IMR-90 (cell line): ENCODE results near the gene SLC4A8. TPM values are rescaled to one million over a fixed set of nuclear protein-coding genes. Genes with fewer than 3 reads are reported as not detected.

Experiments
- ATAC-seq: fragments of 200-7000 bp; cut with Tn5 transposase; 2 replicates; pipeline ENCODE4 v1.9.1; 2020; ENCODE audit warnings: low read depth, mild to moderate bottlenecking, moderate library complexity
- BruUV-seq: library from RNA; stranded (reverse); fragments of 400-500 nt; replicated peaks from 2 replicates; lab custom pipeline; 2021; lab: Mats Ljungman, UMichigan
- CTCF ChIA-PET: fragments of 300-600 bp; formaldehyde crosslinking; extraction: SDS; loops from one replicate; lab custom pipeline; 2021; ENCODE audit warnings: antibody characterized with exemption; lab: Yijun Ruan, JAX
- POLR2A ChIA-PET: fragments of 300-600 bp; sonication (Branson Sonifier 250); formaldehyde crosslinking; loops from one replicate; lab custom pipeline; 2022; ENCODE audit warnings: antibody characterized with exemption; ENCODE audit not compliant: unreplicated experiment; lab: Charles Lee
- DNase-seq: peaks from one replicate; pipeline ENCODE4 v3.0.0; 2013
- H2AFZ ChIP-seq: replicated peaks from 2 replicates; pipeline ENCODE3; 2013; ENCODE audit warnings: low read length, mild to moderate bottlenecking; ENCODE audit not compliant: poor library complexity
- H2AK5ac ChIP-seq: 2 replicates; pipeline ENCODE4 v1.6.1; 2013; ENCODE audit warnings: low read depth, low read length, inconsistent platforms
- H2AK9ac ChIP-seq: replicated peaks from 2 replicates; pipeline ENCODE3; 2013; ENCODE audit warnings: mild to moderate bottlenecking, low read depth, low read length, moderate library complexity; ENCODE audit not compliant: poor library complexity
- H2BK120ac ChIP-seq: 2 replicates; pipeline ENCODE4 v1.6.1; 2013; ENCODE audit warnings: low read depth, low read length, inconsistent platforms
- H2BK15ac ChIP-seq: 3 replicates; pipeline ENCODE4 v1.6.1; 2013; ENCODE audit warnings: low read depth, low read length, inconsistent platforms
- H2BK20ac ChIP-seq: 2 replicates; pipeline ENCODE4 v1.6.1; 2013; ENCODE audit warnings: low read depth, mild to moderate bottlenecking, inconsistent platforms, low read length, moderate library complexity
- H2BK5ac ChIP-seq: 2 replicates; pipeline ENCODE4 v1.6.1; 2013; ENCODE audit warnings: mild to moderate bottlenecking, low read depth, low read length, inconsistent platforms; ENCODE audit not compliant: poor library complexity, severe bottlenecking
- H3K14ac ChIP-seq: replicated peaks from 2 replicates; pipeline ENCODE4 v1.6.1; 2013; ENCODE audit warnings: low read depth, low read length, inconsistent platforms
- H3K18ac ChIP-seq: 2 replicates; pipeline ENCODE4 v1.6.1; 2013; ENCODE audit warnings: low read depth, low read length, control low read depth
- H3K23ac ChIP-seq: 2 replicates; pipeline ENCODE4 v1.6.1; 2013; ENCODE audit warnings: low read depth, low read length, inconsistent platforms
- H3K27ac ChIP-seq: 2 replicates; pipeline ENCODE4 v1.5.1; 2013; ENCODE audit warnings: mild to moderate bottlenecking, control low read depth, low read length; ENCODE audit not compliant: insufficient read depth
- H3K27me3 ChIP-seq: 2 replicates; pipeline ENCODE4 v1.6.1; 2013; ENCODE audit warnings: low read length; ENCODE audit not compliant: control insufficient read depth, insufficient read depth
- H3K36me3 ChIP-seq: 2 replicates; pipeline ENCODE4 v1.6.1; 2013; ENCODE audit warnings: low read length, mixed read lengths; ENCODE audit not compliant: control insufficient read depth, insufficient read depth
- H3K4ac ChIP-seq: 2 replicates; pipeline ENCODE4 v1.6.1; 2013; ENCODE audit warnings: low read depth, low read length, inconsistent platforms
- H3K4me1 ChIP-seq: 2 replicates; pipeline ENCODE4 v1.6.1; 2013; ENCODE audit warnings: low read length, mixed read lengths; ENCODE audit not compliant: control insufficient read depth, insufficient read depth
- H3K4me2 ChIP-seq: 2 replicates; pipeline ENCODE4 v1.6.1; 2013; ENCODE audit warnings: low read depth, mild to moderate bottlenecking, control low read depth, low read length, moderate library complexity
- H3K4me3 ChIP-seq: 2 replicates; pipeline ENCODE4 v1.5.1; 2013; ENCODE audit warnings: low read depth, mild to moderate bottlenecking, control low read depth, low read length, moderate library complexity; ENCODE audit not compliant: insufficient read depth
- H3K56ac ChIP-seq: 2 replicates; pipeline ENCODE4 v1.6.1; 2013; ENCODE audit warnings: low read length, inconsistent platforms; ENCODE audit not compliant: insufficient read depth; ENCODE audit errors: extremely low read depth
- H3K79me1 ChIP-seq, 2 experiments: 2 replicates each; pipeline ENCODE4 v1.6.1; 2013; ENCODE audit warnings: low read length in 2 of 2, inconsistent platforms in 1 of 2, low read depth in 1 of 2
- H3K9ac ChIP-seq: 2 replicates; pipeline ENCODE4 v1.6.1; 2013; ENCODE audit warnings: low read depth, low read length, control low read depth
- H3K9me1 ChIP-seq: 2 replicates; pipeline ENCODE4 v1.6.1; 2013; ENCODE audit warnings: low read length, inconsistent platforms; ENCODE audit not compliant: insufficient read depth
- H3K9me3 ChIP-seq: 2 replicates; pipeline ENCODE4 v1.6.1; 2013; ENCODE audit warnings: low read length; ENCODE audit not compliant: control insufficient read depth, insufficient read depth
- H4K20me1 ChIP-seq: 2 replicates; pipeline ENCODE4 v1.6.1; 2013; ENCODE audit warnings: low read length, inconsistent platforms; ENCODE audit not compliant: insufficient read depth
- H4K5ac ChIP-seq: 2 replicates; pipeline ENCODE4 v1.6.1; 2013; ENCODE audit warnings: mild to moderate bottlenecking, low read depth, low read length, control low read depth
- H4K8ac ChIP-seq, 2 experiments: 2 replicates each; pipeline ENCODE4 v1.6.1; 2013; ENCODE audit warnings: low read depth in 2 of 2, low read length in 2 of 2, control low read depth in 1 of 2, inconsistent platforms in 1 of 2
- H4K91ac ChIP-seq: 2 replicates; pipeline ENCODE4 v1.6.1; 2013; ENCODE audit warnings: low read depth, low read length, inconsistent platforms; ENCODE audit not compliant: insufficient read depth
- CEBPB ChIP-seq: IDR thresholded peaks from 2 replicates; pipeline ENCODE4 v1.6.1; 2012; ENCODE audit warnings: low read depth, low read length, improper control_type of control experiment
- CTCF ChIP-seq: conservative IDR thresholded peaks from 2 replicates; pipeline ENCODE4 v1.5.1; 2012; ENCODE audit warnings: mild to moderate bottlenecking, low read depth, low read length, improper control_type of control experiment
- FOS ChIP-seq: fragments of 150-350 bp; IDR thresholded peaks from 2 replicates; pipeline ENCODE4 v1.6.1; 2016; ENCODE audit warnings: low read depth, low read length
- MAFK ChIP-seq: IDR thresholded peaks from 2 replicates; pipeline ENCODE4 v1.6.1; 2012; ENCODE audit warnings: low read depth, low read length, improper control_type of control experiment
- MAZ ChIP-seq: IDR thresholded peaks from 2 replicates; pipeline ENCODE4 v1.6.1; 2012; ENCODE audit warnings: low read depth, mild to moderate bottlenecking, low read length, improper control_type of control experiment, moderate library complexity, borderline replicate concordance
- NFE2L2 ChIP-seq: fragments of 150-350 bp; IDR thresholded peaks from 2 replicates; pipeline ENCODE4 v1.6.1; 2016; ENCODE audit warnings: low read depth, mild to moderate bottlenecking, low read length
- RAD21 ChIP-seq: IDR thresholded peaks from 2 replicates; pipeline ENCODE4 v1.6.1; 2012; ENCODE audit warnings: low read length, improper control_type of control experiment
- WGBS, 2 experiments: methylation state at CpG; one replicate each; pipeline versions ENCODE4 v1.1.5 to v1.1.7; 2013; ENCODE audit warnings: missing lambda C conversion rate in 2 of 2; ENCODE audit not compliant: insufficient read length in 1 of 2; ENCODE audit errors: extremely low coverage in 2 of 2; 5-methylcytosine and 5-hydroxymethylcytosine counted together
- dilution Hi-C: fragments of 300-500 bp; cut with HindIII; formaldehyde crosslinking; loops from one replicate; pipeline ENCODE4 v1.14.3; 2018; ENCODE audit warnings: low sequenced_read_pairs; ENCODE audit not compliant: unreplicated experiment
- in situ Hi-C: fragments of 300-500 bp; cut with MboI; formaldehyde crosslinking; loops from 3 replicates; pipeline ENCODE4 v1.14.3; 2019; ENCODE audit warnings: low sequenced_read_pairs, inconsistent platforms, mixed read lengths
- intact Hi-C: fragments of 100-400 bp; cut with micrococcal nuclease; formaldehyde crosslinking; loops from 2 replicates; pipeline ENCODE4 v1.10.0; 2022
- polyA plus RNA-seq, 3 experiments: library from polyadenylated mRNA; depleted of rRNA; stranded (reverse); fragments of >200 nt; gene quantifications; 2 replicates each; pipeline ENCODE4 v1.2.3, GENCODE V29; 2012; ENCODE audit warnings: low replicate concordance in 1 of 3
- total RNA-seq: library from RNA; depleted of rRNA; stranded (reverse); fragments of >200 nt; gene quantifications from 2 replicates; pipeline ENCODE4 v1.2.3, GENCODE V29; 2012
- TF ChIP-seq, protein P1 (sequence below): fragments of 150-350 bp; IDR thresholded peaks from 2 replicates; pipeline ENCODE4 v1.6.1; 2016; ENCODE audit warnings: low read depth, mild to moderate bottlenecking, low read length, moderate library complexity, borderline replicate concordance

SLC4A8 gene
- total and polyA plus RNA-seq, 2 of the 4 experiments (the other 2 are of a cell fraction), result 3.1 to 5.2 TPM

- no peak overlapping the region for H3K23ac ChIP-seq
- no CpG with 5 or more reads among the region's 2 CpGs for WGBS, 2 experiments
- no peaks in the 10 kb centered on the region for H3K4me1 ChIP-seq
- intact Hi-C loops, result no loop called here
- H3K56ac ChIP-seq, result no peak overlapping the region
- dilution Hi-C loops, result no loop called here
- H3K36me3 ChIP-seq, result no peaks in the 10 kb centered on the region
- H3K27me3 ChIP-seq, result no peaks in the 10 kb centered on the region
- no peak overlapping the region for H4K8ac ChIP-seq
- H3K4ac ChIP-seq, result no peak overlapping the region
- in situ Hi-C loops, result no loop called here
- H4K5ac ChIP-seq, result no peak overlapping the region
- no peak overlapping the region for H2BK5ac ChIP-seq
- no peak overlapping the region for H2AK5ac ChIP-seq
- no TSS peak for BruUV-seq
- H3K9me3 ChIP-seq, result no peaks in the 10 kb centered on the region
- no peak overlapping the region for H3K18ac ChIP-seq
- no peak overlapping the region for H2BK20ac ChIP-seq
- H3K4me2 ChIP-seq, result no peak overlapping the region
- DNase-seq (no peak), ATAC-seq (no peak)
- H3K9me1 ChIP-seq, result 0 out of 2 replicates have a peak, but pooled peaks cover 2% of the 10 kb centered on the region
- no peak overlapping the region for H3K4me3 ChIP-seq
- H4K20me1 ChIP-seq, result no peaks in the 10 kb centered on the region
- H2BK15ac ChIP-seq, result no peak overlapping the region
- no peaks in the 10 kb centered on the region for H3K79me1 ChIP-seq
- POLR2A ChIA-PET, result no interaction called here
- H3K27ac ChIP-seq, result no peak overlapping the region
- TF ChIP-seq NFE2L2 (no peak), MAFK (no peak), CTCF (no peak), FOS (no peak), CEBPB (no peak), MAZ (no peak), RAD21 (no peak)
- TF ChIP-seq, protein P1, sequence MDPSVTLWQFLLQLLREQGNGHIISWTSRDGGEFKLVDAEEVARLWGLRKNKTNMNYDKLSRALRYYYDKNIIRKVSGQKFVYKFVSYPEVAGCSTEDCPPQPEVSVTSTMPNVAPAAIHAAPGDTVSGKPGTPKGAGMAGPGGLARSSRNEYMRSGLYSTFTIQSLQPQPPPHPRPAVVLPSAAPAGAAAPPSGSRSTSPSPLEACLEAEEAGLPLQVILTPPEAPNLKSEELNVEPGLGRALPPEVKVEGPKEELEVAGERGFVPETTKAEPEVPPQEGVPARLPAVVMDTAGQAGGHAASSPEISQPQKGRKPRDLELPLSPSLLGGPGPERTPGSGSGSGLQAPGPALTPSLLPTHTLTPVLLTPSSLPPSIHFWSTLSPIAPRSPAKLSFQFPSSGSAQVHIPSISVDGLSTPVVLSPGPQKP, result no peak
- no peak overlapping the region for H4K91ac ChIP-seq
- H2AK9ac ChIP-seq, result no peak overlapping the region
- no peak overlapping the region for H3K14ac ChIP-seq
- CTCF ChIA-PET, result no interaction called here
- H3K9ac ChIP-seq, result no peak overlapping the region
- H2AFZ ChIP-seq, result no peak overlapping the region
- H2BK120ac ChIP-seq, result no peak overlapping the region
Observed at GRCh38 chr12:51493281-51493680, 68.7 kb downstream of the SLC4A8 start.
